ENCODE results near the gene ZBTB7C. TPM values are rescaled to one million over a fixed set of nuclear protein-coding genes. Genes with fewer than 3 reads are reported as not detected.

The ZBTB7C gene
- total and polyA plus RNA-seq, 2 of the 4 experiments (the other 2 are of a cell fraction): not detected

GRCh38 chr18:48360376-48361021 lies 48.7 kb downstream of the ZBTB7C start:
- WGBS, 2 experiments (ENCODE audit: extremely low coverage in 2 of 2, insufficient read length in 1 of 2): 39% methylated on average over 4 of the region's 9 CpGs; no CpG with 5 or more reads in 1 of the 2 experiments
- Histone ChIP-seq H2AK9ac (replicated peaks; ENCODE audit: low read depth, low read length, poor library complexity) (no peak overlapping the region), H4K20me1 (ENCODE audit: insufficient read depth, low read length) (no peaks in the 10 kb centered on the region), H3K4ac (ENCODE audit: low read depth, low read length) (no peak overlapping the region), H3K9ac (ENCODE audit: low read depth, low read length) (no peak overlapping the region), H2BK15ac (ENCODE audit: low read depth, low read length) (no peak overlapping the region), H3K56ac (ENCODE audit: extremely low read depth, insufficient read depth, low read length) (no peak overlapping the region), H2AK5ac (ENCODE audit: low read depth, low read length) (no peak overlapping the region), H4K5ac (ENCODE audit: low read depth, low read length) (no peak overlapping the region), H3K4me2 (ENCODE audit: low read depth, low read length) (no peak overlapping the region), H2BK5ac (ENCODE audit: low read depth, low read length, poor library complexity, severe bottlenecking) (no peak overlapping the region), H2AFZ (replicated peaks; ENCODE audit: low read length, poor library complexity) (no peak overlapping the region), H3K27ac (ENCODE audit: insufficient read depth, low read length) (no peak overlapping the region), H3K9me1 (ENCODE audit: insufficient read depth, low read length) (no peaks in the 10 kb centered on the region), H3K79me1 (ENCODE audit: low read depth in 1 of 2, low read length in 2 of 2) (no peaks in the 10 kb centered on the region), H4K91ac (ENCODE audit: insufficient read depth, low read depth, low read length) (no peak overlapping the region), H3K18ac (ENCODE audit: low read depth, low read length) (no peak overlapping the region), H3K27me3 (ENCODE audit: control insufficient read depth, insufficient read depth, low read length) (peaks cover 13% of the 10 kb centered on the region; the same call in 1 of the 2 replicates), H3K9me3 (ENCODE audit: control insufficient read depth, insufficient read depth, low read length) (no peaks in the 10 kb centered on the region), H3K4me3 (ENCODE audit: insufficient read depth, low read depth, low read length) (no peak overlapping the region), H3K23ac (ENCODE audit: low read depth, low read length) (no peak overlapping the region), H4K8ac (ENCODE audit: low read depth in 2 of 2, low read length in 2 of 2) (no peak overlapping the region), H3K36me3 (ENCODE audit: control insufficient read depth, insufficient read depth, low read length) (no peaks in the 10 kb centered on the region), H2BK120ac (ENCODE audit: low read depth, low read length) (no peak overlapping the region), H2BK20ac (ENCODE audit: low read depth, low read length) (no peak overlapping the region), H3K14ac (replicated peaks; ENCODE audit: low read depth, low read length) (no peak overlapping the region), H3K4me1 (ENCODE audit: control insufficient read depth, insufficient read depth, low read length) (no peaks in the 10 kb centered on the region)
- dilution Hi-C loops (cut with HindIII; ENCODE audit: low sequenced_read_pairs, unreplicated experiment) (no loop called here), in situ Hi-C loops (cut with MboI; ENCODE audit: low sequenced_read_pairs) (no loop called here), intact Hi-C loops (cut with micrococcal nuclease) (no loop called here)
- POLR2A ChIA-PET (ENCODE audit: unreplicated experiment): no interaction called here
- no TSS peak for BruUV-seq (replicated peaks)
- DNase-seq (no peak), ATAC-seq (ENCODE audit: low read depth) (no peak)
- no peak for TF ChIP-seq CEBPB (IDR thresholded peaks at IDR 0.05; ENCODE audit: low read depth, low read length)
- TF ChIP-seq CHD1 (IDR thresholded peaks at IDR 0.05; ENCODE audit: low read depth, low read length): no peak
- no peak for TF ChIP-seq SMC3 (IDR thresholded peaks at IDR 0.05; ENCODE audit: low read depth, low read length)
- no peak for TF ChIP-seq POLR2A (IDR thresholded peaks at IDR 0.05; ENCODE audit: low read depth, low read length)
- TF ChIP-seq NFE2L2 (IDR thresholded peaks at IDR 0.05; ENCODE audit: low read depth, low read length): no peak
- no peak for TF ChIP-seq MAZ (IDR thresholded peaks at IDR 0.05; ENCODE audit: borderline replicate concordance, low read depth, low read length)
- TF ChIP-seq RAD21 (IDR thresholded peaks at IDR 0.05; ENCODE audit: low read length): no peak
- CTCF ChIA-PET: no interaction called here
